NCI-H1436 treated with DMSO at 0.1 percent for 48 hours (cell line): Measurements from ENCODE around the gene LAMA1.

Source experiments
- DNase-seq: peaks from one replicate; lab custom pipeline; 2025; lab: John Stamatoyannopoulos, UW

The LAMA1 gene

DNA sequence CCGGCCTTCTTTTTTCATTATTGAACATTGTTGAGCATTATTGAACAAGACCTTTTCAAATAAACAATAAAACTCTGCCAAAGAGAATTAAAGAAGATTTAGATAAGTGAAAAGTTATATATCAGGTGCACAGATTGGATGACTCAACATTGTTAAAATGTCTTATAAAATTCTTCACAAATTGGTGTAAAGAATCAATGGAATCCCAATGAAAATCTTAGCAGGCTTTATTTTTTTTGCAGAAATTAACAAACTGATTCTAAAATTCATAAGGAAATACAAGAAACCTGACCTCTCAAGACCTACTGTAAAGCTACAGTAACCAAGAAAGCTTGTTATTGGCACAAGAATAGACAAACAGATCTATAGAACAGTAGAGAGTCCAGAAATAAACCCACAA lies 70.3 kb downstream of the LAMA1 start:
- no peak for DNase-seq

DNA sequence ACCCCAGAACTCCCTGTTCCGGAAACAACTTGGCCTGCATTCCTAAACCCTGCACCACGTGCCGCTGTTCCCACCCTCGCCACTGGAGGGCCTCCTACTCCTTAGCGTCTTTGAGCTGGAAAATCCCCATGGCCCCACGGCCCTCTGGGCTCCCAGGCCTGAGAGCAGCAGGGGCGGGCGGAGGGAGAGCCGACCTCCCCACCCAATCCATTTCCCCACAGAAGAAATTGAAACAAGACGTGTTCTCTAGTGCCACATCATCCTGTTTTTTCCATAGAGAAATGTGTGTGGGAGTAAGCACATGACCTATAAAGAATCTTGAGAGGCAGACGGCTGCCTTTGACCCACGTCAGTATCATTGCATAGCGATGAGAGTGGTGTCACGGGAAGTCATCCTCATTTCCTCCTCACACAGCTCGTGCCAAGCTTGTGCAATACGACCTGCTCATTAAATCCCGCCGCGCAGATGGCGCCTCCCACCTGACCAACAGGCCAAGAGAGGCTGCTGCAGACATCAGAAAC lies 79.2 kb downstream of the LAMA1 start:
- no peak for DNase-seq

DNA sequence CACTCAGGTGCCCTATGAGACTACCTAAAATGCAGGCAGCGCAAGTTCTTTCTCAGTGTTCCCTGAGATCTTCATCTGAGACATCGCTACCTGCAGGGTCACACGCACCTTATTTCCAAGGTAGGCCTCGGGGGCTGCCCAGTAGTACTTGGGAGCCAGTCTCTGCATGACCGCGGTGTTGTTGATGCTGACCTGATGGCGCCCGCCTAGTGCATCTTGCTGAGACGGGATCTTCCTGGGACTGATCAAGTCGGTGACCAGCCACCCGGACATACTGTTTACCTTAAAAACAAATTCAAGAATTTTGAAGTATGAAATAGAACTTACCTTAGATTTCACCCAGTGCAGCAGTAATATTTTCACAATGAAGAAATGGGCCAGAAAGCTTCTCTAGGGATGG lies 80.1 kb downstream of the LAMA1 start:
- no peak for DNase-seq

DNA sequence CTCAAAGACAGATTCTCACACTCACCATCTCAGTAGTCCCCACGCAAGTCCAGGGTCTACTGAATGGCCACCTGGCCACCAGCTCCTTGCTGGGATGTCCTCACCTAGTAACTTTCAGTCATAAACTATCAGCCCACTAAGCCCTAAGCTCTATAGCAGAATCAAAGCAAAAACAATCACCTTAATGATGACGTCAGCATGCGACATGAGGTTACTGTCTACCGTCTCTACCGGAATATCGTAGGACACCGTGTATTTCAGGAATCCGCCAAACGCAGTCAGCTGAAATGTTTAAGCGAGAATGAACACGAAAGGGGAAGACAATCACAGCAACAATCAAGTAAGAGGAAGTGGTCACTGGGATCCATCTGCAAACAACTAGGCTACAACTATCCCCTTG lies 81.8 kb downstream of the LAMA1 start:
- no peak for DNase-seq

DNA sequence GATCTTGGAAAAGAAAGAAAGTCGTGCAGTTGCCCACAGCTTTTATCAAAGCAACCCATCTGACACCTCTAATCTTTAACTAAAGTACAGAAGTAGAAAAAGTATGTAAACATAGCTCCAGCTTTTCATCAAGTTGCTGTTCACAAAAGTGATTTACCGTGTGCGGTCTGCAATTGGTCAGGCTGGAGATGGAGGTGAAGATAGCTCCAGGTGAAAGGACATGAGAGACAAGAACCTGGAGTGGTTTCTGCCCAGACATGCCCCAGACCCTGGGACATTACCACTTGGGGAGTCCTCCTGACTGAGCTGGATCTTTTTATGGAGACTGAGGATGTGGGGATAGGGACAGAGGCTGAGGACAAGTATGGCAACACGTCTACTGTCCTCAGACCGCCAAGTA lies 82.7 kb downstream of the LAMA1 start:
- DNase-seq = no peak

DNA sequence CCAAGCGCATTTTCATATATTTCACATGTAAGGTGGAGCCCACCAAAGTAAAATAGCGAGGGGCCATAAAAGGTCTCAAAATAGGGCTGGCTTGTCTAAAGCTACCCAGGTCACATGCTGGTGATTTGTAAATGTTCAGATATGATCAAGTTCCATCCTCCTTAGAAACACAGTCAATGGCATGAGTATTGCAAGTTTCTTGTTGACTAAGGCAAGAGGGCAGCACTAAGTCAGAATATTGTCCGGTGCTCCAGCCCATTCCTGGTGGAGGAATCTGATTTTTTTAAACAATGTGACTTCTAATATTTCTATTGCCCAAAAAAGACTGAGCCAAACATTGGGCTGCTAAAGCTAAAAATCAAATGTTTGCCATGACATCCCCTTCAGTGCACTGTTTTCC lies 85.1 kb downstream of the LAMA1 start:
- DNase-seq = no peak

DNA sequence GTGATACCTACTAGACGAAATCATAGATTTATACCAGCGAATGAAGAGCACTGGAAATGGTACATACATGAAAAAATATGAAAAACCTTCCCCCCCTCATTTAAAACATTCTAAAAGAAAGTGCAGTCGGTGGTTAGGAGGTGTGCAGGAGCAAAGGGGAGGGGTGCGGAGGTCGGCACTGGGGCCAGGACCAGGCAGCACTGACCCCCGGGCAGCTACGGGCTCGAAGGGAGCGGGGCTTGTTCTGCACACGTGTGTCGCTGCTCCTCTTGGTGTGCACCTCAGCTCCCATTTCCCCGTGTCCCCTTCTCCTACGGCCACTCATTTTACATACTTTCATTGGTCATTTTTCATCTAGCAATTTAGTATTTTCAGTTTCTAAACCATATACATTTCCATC lies 89.0 kb downstream of the LAMA1 start:
- DNase-seq = no peak

DNA sequence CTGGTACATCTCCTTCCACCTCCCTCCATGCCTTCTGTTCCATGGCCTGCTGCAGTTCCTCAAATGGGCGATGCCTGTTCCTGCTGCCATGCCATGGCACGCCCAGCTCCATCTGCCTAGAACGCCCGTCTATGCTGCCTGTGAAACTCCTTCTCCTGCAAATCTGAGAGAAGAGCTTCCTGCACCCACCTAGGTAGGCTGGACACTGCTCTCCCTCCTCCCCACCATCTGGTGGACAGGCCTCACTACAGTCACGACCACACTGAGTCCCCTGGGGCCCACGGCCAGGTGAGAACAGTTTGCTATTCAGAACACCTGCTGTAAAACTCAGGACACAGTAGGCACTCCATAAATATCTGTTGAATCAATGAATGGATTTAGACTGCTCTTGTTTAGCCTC lies 92.4 kb downstream of the LAMA1 start:
- no peak for DNase-seq

DNA sequence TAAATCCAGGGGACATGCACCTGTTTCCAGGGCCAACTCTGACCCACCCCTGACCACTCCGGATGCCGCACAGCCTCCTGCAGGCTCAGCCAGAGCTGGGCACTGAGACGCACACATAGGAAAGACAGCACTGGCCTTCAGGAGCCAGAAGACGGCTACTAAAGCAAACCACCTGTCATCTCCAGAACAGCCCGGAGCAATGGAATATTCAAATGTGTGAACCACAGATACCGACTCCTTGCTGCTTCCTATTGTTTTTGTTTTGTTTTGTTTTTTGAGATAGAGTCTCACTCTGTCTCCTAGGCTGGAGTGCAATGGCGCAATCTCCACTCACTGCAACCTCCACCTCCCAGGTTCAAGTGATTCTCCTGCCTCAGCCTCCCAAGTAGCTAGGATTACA lies 94.0 kb downstream of the LAMA1 start:
- no peak for DNase-seq

DNA sequence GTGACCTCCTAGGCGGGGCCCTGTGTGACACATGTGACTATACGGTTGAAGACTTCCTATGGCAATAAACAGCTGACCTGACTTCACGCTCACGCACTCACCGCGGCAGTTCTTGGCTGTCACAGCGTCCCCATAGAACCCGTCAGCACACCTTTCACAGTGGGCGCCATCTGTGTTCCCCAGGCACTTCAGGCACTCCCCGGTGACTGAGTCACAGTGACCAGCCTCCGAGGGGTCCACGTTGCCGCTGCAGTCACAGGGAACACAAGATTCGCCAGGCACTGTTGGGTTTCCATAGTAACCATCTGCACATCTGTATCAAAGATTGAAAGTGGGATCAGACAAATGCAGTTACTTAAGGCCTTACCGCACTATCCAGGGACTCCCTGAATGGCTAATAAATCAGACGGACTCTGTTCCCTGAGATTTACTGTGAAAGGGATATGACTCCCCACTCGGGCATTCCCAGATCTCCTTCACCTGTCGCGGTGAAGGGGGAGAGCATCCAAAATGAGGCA lies 94.5 kb downstream of the LAMA1 start:
- no peak for DNase-seq

DNA sequence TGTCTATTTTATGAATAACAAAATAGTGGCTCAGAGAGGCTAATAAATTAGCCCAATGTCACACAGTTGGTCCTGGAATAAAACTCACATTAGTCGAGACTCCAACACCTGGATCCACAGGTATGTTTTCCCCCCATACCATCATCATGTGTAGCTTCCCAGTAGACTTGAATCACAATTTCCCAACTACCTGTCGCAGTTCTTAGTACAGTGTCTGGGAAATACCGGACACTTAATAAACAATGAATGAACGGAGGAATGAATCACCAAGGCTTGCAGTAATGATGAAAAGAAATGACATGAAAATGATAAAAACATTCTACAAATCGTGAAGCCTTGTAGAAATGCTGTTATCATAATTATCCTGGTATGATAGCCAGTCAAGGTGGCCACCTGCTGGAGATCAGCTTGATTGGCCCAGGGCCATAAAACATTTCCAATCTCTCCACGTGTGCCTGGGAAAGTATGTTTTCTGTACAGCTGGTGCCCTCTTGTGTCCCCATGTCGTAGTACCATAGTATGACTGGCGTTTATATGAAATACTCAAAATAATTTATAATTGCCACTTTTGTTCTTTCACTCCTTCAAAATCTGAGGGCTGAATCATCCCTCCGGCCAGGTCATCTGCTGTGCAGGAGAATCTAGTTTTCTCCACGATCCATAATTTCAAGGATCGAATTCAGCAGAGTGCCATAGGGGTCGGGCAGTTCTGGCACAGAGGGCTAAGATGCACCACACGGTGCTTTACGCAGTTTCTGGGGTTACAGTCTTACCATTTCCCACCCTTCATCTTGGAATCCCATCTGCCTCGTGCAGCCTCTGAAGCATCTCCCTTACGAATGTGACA lies 95.4 kb downstream of the LAMA1 start:
- DNase-seq = no peak

DNA sequence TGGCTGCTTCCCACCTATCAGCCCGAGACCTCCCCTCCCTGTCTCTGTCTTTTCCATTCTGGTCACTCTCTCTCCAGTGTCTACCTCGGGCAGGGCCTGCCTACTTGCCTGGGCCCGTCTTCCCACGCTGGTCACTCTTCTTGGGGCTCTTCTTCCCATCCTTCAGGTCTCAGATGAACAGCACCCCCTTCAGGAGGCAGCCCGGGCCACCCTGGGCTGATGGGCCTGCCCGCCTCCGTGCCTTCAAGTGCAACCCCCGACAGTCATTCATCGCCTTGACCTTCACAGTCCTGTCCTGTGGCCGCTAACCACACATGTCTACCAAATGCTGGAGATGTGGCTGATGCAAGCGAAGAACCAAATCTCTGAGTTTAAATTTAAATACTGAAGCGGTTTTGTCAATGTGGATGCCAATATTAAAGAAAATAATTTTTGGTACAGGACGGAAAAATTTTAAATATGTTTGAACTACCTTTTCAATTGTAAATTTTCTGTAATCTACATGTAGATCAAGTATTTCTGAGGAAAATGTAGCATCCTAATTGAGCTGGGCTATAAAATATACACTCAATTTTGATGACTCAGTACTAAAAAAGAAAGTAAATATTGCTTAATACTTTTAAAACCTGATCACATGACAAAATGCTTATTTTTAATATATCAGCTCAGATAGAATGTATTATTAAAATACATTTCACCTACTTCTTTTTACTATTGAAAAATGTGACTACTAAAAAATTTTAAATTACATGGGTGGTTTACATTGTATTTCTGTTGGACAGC lies 96.4 kb downstream of the LAMA1 start:
- no peak for DNase-seq

DNA sequence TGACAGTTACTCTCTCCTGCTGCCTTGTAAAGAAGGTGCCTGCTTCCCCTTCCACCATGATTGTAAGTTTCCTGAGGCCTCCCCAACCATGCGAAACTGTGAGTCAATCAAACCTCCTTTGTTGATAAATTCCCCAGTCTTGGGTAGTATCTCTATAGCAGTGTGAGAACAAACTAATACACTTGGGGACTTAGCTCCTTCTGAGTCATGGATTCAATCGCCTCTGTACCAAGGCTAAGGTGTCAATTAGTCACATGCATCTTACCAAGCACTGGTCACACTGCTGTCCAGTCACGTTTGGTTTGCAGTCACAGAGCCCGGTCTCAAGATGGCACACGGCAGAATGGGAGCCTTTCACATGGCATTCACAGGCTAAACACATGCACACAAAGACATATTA lies 100.6 kb downstream of the LAMA1 start:
- DNase-seq = no peak

DNA sequence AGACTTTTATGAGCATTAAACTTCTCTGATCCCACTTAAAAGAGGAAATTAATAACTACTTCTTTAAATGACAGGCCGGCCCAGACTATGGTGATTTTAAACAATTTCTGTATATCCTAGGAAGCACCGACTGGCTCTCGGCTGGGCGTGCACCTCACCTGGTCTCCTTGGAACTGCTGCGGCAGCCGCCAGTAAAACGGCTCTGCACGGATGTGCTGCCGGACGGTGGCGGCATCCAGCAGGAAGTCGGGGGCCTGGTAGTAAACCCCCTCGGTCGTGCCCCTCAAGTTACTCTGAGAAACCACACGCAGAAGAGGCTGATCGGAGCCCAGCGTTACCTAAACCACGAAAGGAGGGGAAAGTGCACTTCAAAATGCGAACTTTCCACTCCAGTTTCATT lies 106.5 kb downstream of the LAMA1 start:
- DNase-seq = no peak

DNA sequence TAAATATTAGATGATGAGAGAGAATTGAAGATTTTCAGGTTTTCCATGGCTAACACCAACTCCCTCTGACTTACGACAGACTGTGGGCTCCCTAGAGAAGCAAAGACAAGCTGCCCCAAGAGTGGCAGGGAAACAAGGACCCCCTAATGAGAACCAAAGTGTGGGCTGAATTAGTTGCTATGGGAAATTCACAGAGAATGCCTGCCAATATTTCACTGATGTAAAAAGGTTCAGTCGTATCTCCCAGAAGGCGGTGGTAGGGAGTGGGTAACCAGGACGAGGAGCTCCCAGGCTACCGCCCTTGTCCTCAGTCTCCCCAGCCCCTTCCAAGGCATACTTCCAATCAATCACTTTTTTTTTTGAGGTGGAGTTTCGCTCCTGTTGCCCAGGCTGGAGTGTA lies 113.6 kb downstream of the LAMA1 start:
- no peak for DNase-seq

DNA sequence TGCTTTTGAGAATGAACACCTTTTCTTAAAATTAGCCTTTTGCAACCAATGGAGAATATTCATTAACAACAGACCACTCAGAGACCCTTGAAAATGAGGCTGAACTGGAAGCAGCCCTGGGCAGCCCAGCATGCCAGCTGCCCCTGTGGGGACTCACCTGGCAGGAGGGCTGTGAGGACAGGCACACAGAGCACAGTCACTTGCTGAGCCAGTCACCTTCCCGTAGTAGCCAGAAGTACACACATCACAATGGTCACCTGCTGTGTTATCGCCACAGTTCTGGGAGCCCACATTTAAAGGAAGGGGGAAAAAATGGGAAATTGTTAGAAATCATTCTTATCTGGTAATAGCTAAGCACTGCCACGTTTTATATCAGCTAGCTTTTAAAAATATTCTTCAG lies 115.5 kb downstream of the LAMA1 start:
- DNase-seq = no peak

DNA sequence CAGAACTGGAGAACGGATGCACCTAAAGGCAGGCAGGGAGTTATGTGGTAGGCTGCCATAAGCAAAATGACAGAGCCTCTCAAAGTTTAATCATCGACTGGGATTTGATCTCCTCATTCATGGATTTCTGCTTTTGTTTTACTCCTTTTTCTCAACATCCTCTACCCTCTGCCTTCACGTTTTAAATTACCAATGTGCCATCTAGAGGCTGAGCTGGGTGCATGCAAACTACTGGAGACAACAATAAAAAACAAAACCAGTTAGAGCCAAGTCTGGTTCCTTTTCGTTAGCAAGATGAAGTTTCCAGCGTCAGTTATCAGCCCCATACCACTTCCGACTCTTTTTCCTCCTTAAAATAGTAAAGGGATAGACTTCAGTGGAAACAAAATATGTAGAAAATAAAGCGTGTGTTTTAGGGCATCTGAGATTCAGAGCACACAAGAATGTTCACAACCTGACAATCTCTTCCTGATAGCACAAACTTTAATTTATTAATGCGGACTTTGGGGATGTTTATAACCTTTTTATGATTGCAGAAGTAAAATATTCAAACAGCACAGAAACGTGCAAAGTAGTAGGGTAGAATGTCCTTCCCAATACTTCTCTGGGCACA lies 117.0 kb downstream of the LAMA1 start:
- no peak for DNase-seq

DNA sequence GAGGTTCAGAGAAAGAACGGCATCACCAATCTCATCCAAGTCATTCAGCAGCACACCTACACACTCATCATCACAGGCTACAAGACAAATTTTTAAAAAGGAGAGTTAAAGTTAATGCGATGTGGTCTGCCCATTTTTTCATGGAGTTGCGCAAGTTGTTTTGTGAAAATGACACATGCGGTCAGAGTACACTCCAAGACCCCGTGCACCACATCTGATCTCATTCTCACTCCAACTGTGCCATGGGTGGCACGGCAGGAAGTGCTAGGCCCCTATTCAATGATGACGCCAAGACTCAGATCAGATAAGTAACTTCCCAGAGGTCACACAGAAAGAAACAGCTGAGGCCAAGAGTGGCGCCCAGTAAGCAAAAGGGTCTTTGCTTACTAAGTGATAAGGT lies 119.8 kb downstream of the LAMA1 start:
- no peak for DNase-seq

DNA sequence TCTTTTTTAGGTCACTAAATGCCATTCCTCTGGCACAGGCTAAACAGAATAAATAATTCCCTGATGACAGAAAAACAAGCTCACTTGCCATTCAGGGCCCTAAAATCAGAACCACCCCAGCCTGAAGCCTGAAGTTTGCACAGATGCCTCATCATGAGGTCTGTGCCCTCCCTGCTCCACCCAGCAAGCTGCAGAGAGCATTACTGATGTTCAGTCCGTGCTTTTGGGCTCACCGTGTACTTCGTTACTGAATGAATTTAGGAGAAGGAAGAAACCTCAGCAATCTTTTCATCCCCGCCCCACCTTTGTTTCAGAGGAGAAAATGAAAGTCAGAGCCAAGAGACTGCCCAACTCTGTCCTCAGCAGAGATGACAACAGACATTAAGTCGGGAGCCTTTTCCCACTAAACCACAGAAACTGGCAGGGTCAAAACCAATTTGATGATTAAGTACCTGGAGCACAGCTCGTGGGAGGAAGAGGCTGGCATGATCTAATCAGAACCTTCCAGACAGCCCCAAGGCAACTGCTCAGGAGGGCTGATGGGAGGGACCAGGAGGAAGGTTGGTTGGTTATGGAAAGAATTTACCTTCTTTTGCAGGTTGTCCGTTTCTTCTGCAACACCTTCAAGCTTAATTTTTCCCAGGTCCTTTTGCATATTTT lies 122.7 kb downstream of the LAMA1 start:
- DNase-seq = no peak

DNA sequence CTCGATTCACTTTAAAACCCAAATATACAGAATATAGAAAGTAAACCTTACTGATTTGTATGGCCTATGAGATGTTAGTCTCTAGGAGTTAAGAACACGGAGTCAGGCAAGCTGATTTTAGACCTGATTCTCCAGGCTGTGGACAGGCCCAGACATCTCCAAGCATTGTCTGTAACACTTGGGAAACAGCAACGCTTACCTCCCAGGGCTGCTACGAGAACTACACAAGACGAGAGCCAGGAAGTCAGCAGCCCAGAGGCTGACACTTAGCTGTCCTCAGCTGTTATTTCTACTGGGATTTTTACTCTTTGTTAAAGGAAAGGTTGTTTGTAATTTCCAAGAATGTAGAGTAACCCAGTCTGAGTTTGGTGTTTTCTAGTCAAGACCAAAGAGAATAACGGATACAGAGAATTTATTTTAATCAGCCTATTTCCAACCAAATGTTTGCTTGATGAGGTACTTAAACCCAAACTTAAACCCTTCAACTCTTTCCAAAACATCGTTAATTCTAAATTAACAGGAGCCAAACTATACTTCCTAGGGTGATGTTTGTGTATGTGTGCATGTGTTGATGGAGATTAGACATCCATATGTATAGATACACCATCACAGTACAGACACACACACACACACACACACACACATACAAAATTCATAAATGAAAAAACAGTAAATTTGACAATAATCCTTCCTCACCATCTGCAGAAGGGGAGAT lies 123.4 kb downstream of the LAMA1 start:
- DNase-seq = no peak

DNA sequence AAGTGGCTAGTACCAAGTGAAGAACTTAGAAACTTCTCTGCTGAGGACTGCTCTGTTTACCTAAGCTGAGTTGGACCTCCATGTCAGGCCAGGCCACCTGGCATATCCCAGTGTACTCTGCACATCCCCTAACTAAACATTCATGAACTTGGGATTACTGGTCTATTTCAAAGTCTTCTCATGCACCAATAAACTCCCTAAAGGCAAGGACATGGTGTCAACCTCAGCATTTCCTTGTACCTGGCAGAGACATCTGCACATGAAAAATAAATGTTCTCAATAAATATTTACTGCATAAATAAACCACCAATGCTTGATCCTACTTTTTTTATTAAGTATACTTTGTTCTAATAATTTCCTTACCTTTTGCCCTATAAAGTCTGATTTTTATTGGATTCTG lies 124.8 kb downstream of the LAMA1 start:
- no peak for DNase-seq
